Mesothelial cell of epicardium (in vitro differentiated cells): ENCODE measurements around the gene DPF3. TPM values are rescaled to one million over a fixed set of nuclear protein-coding genes. Genes with fewer than 3 reads are reported as not detected.

Experiments
- DNase-seq, 2 experiments: peaks; one replicate each; pipeline ENCODE4 v3.0.0; 2021; ENCODE audit warnings: low spot score in 2 of 2; ENCODE audit not compliant: unreplicated experiment in 2 of 2
- H3K27ac Mint-ChIP-seq: 2 replicates; pipeline ENCODE4 v1.8.0; 2021; ENCODE audit warnings: mixed read lengths
- H3K27me3 Mint-ChIP-seq: 2 replicates; pipeline ENCODE4 v1.8.0; 2021; ENCODE audit warnings: low read depth, mixed read lengths
- H3K36me3 Mint-ChIP-seq: 2 replicates; pipeline ENCODE4 v1.8.0; 2021; ENCODE audit warnings: mixed read lengths
- H3K4me1 Mint-ChIP-seq: 2 replicates; pipeline ENCODE4 v1.8.0; 2021; ENCODE audit warnings: mixed read lengths
- H3K4me3 Mint-ChIP-seq: 2 replicates; pipeline ENCODE4 v1.8.0; 2021; ENCODE audit warnings: mild to moderate bottlenecking, moderate library complexity, mixed read lengths
- H3K9me3 Mint-ChIP-seq: 2 replicates; pipeline ENCODE4 v1.8.0; 2021; ENCODE audit warnings: mixed read lengths
- CTCF ChIP-seq: fragments of 200-600 bp; sonication (generic); IDR thresholded peaks from one replicate; pipeline ENCODE4 v1.5.0; 2021; ENCODE audit warnings: antibody characterized with exemption; ENCODE audit not compliant: unreplicated experiment
- total RNA-seq: library from RNA; stranded (reverse); gene quantifications from 3 replicates; pipeline ENCODE4 v1.2.1, GENCODE V29; 2021

DPF3 gene
- total RNA-seq, 1 donor from 2014 or later, result 1.3 TPM

- no peak for DNase-seq
- Mint-ChIP-seq H3K36me3 (no peaks in the 10 kb centered on the region), H3K4me3 (no peak overlapping the region), H3K27me3 (peaks cover 21% of the 10 kb centered on the region), H3K27ac (no peak overlapping the region), H3K4me1 (peaks cover 2% of the 10 kb centered on the region), H3K9me3 (peaks cover 5% of the 10 kb centered on the region)
- no peak for TF ChIP-seq CTCF
Observed at GRCh38 chr14:72588521-72588920, 305.4 kb downstream of the DPF3 start.

GRCh38 chr14:72583316-72584272 lies 310.3 kb downstream of the DPF3 start:
- TF ChIP-seq CTCF, result no peak
- DNase-seq, result no peak
- no peaks in the 10 kb centered on the region for H3K4me1 Mint-ChIP-seq
- no peaks in the 10 kb centered on the region for H3K9me3 Mint-ChIP-seq
- no peaks in the 10 kb centered on the region for H3K36me3 Mint-ChIP-seq
- H3K27me3 Mint-ChIP-seq, result peaks cover 29% of the 10 kb centered on the region
- no peak overlapping the region for H3K27ac Mint-ChIP-seq
- H3K4me3 Mint-ChIP-seq, result no peak overlapping the region

- no peaks in the 10 kb centered on the region for H3K36me3 Mint-ChIP-seq
- DNase-seq, result no peak
- no peak overlapping the region for H3K4me3 Mint-ChIP-seq
- no peak overlapping the region for H3K27ac Mint-ChIP-seq
- peaks cover 38% of the 10 kb centered on the region for H3K27me3 Mint-ChIP-seq
- H3K9me3 Mint-ChIP-seq, result no peaks in the 10 kb centered on the region
- TF ChIP-seq CTCF, result no peak
- H3K4me1 Mint-ChIP-seq, result no peaks in the 10 kb centered on the region
Observed at GRCh38 chr14:72582582-72582981, 311.3 kb downstream of the DPF3 start.

- Mint-ChIP-seq H3K27ac (no peak overlapping the region), H3K4me1 (no peaks in the 10 kb centered on the region), H3K4me3 (no peak overlapping the region), H3K27me3 (peaks cover 47% of the 10 kb centered on the region), H3K9me3 (no peaks in the 10 kb centered on the region), H3K36me3 (no peaks in the 10 kb centered on the region)
- DNase-seq, result no peak
- no peak for TF ChIP-seq CTCF
Observed at GRCh38 chr14:72578514-72578913, 315.4 kb downstream of the DPF3 start.

- no peaks in the 10 kb centered on the region for H3K4me1 Mint-ChIP-seq
- TF ChIP-seq CTCF, result no peak
- DNase-seq, result no peak
- no peaks in the 10 kb centered on the region for H3K9me3 Mint-ChIP-seq
- no peak overlapping the region for H3K27ac Mint-ChIP-seq
- no peaks in the 10 kb centered on the region for H3K36me3 Mint-ChIP-seq
- H3K27me3 Mint-ChIP-seq, result peaks cover 48% of the 10 kb centered on the region
- no peak overlapping the region for H3K4me3 Mint-ChIP-seq
Observed at GRCh38 chr14:72577521-72577920, 316.4 kb downstream of the DPF3 start.
